SU-DHL-6 (cell line): ENCODE results near the gene TTLL9.

Experiments used
- CTCF ChIP-seq: fragments of 200-600 bp; sonication (generic); IDR thresholded peaks from one replicate; pipeline ENCODE4 v1.5.1; 2017; ENCODE audit warnings: antibody characterized with exemption, mild to moderate bottlenecking, low read length, moderate library complexity; ENCODE audit not compliant: insufficient read depth, poor library complexity, severe bottlenecking
- EZH2phosphoT487 ChIP-seq: fragments of 200-600 bp; sonication (generic), shearing (Covaris generic); conservative IDR thresholded peaks from 2 replicates; pipeline ENCODE4 v1.6.1; 2018; ENCODE audit warnings: mild to moderate bottlenecking, antibody characterized with exemption, low read length, moderate library complexity, mixed read lengths

DNA sequence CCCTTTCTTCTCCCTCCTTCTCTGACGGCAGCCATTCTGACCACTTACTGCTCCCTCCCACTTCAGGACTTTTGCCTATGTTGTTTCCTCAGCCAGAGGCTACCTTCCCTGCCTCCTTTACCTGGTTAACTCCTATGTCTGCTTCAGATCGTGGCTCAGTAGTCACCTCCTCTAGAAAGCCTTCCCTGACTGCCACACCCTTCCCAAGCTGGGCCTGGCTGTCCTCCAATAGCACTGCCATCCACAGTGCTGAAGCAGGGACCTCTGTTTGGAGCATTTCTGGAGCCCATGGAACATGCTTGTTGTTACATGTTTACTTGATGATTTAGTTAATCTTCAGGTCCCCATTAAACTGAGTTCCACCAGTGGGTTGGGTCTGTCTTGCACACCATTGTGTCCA lies 111.3 kb downstream of the TTLL9 start:
- TF ChIP-seq CTCF (no peak), EZH2phosphoT487 (no peak)
